ENCODE data around the gene PSMC5.
"Not testable (repeated sequence)": the region's sequence is repeated elsewhere in the genome, so short reads cannot be mapped to it uniquely, and the experiment has no call there.

PSMC5 gene

DNA sequence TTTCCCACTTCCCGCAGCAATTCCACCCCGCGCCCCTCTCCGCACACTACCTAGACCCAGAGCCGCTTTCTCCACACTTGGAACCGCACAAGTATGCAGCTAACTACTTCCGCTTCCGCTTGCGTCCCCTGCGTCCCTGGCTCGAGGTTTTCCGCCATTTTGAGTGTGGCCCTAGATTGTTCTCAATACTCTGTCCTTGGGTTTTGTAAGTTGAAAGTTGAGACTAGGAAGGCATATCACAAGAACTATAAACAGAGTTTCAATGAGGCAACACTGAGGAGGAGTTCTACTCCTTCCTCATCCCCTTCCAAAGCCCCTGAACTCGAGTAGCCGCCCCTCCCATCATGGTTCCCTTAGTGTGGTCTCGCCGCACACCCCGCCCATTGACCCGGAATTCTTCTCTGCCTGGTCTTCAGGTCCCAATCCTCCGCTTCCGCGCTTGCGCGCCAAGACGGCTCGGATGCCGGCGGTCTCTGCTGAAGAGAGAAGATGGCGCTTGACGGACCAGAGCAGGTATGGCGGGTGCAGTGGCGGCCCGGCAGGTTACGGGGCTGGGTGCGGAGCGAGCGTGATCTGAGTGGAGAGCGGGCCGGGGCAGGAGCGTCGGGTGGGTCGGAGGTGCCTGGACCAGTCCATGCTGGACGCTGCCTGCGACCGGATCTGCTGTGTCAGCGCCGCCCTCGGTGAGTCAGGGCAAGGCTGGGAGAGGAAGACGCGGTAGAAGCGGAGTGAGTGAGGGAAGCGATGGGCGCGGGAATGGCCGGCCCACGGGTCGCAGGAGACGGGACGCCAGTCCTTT lies at the start of gene PSMC5, which contains the start of gene FTSJ3:
TSS of gene PSMC5 (plus strand) at position 430 of the 799 bp plus-strand sequence. CDS start at position 490, 60 bp downstream.
TSS of gene FTSJ3 (minus strand) at position 662 of the 799 bp plus-strand sequence. CDS start 761 bp downstream, outside the sequence.
- DNase-seq: peak; percentile 85

DNA sequence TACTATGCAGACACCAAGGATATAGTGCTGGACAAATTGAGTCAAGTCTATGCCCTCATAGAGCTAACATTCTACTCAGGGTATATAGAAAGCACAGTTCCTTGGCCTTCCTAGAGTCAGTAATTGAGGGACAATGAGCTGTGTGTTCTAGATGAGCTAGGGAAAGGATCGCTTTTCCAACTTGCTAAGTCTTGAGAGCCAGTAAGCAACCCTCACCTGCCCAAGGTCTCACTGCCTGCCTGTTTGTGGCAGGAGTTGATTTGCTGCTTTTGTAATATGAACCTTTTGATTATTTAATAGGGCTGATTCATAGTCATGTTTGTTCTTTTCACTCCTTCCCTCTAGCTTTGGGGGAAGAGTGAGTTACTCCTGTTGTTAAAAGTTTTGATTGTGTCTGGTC lies 46.7 kb upstream of the PSMC5 start:
- peak; percentile 13 for DNase-seq

DNA sequence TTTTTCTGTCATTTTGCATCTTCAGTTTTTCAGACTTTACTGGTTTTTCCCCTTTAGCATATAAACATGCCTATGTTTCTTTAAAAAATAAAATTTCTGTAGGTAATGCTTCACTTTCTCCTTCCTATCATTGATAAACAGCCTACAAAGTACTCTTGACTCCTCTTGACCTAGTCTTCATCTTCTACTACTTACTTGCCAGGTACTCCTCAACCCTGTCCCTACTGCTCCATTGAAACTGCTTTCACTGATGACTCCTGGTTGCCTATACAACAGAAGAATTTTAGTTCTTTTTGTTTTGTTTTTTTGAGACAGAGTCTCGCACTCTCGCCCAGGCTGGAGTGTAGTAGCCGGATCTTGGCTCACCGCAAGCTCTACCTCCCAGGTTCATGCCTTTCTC lies 46.3 kb upstream of the PSMC5 start:
- DNase-seq: no peak

DNA sequence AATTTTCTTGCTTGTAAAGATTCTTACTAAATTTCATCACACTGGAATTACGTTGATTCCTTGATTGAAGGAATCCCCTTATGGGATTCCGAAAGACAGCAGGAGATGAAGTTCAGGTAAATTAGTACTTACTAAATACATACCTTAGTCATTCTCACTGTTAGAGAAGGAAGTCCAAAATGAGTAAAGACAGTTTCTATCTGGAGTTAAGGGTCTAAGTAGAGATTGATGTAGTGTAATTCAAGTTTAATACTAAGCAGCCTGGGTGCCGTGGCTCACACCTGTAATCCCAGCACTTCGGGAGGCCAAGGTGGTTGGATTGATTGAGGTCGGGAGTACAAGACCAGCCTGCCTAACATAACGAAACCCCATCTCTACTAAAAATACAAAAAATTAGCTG lies 43.7 kb upstream of the PSMC5 start:
- DNase-seq: no peak

DNA sequence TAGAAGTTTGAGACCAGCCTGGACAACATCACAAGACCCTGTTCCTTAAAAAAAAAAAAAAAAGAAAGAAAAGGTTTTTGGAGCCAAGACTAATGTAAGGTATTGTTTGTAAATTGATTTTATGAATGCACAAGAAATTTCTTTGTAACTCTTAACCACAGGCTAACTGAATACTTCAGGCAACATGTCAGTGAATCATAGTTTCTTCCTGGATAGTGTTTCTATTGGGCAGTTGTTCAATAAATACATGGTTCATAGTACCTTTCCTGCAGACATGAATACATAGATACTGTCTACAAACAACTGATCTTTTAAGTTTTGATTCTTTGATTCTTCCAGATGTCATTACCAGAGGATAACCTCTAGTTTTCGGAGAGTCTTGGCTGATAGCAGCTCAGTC lies 41.7 kb upstream of the PSMC5 start:
- DNase-seq: no peak

DNA sequence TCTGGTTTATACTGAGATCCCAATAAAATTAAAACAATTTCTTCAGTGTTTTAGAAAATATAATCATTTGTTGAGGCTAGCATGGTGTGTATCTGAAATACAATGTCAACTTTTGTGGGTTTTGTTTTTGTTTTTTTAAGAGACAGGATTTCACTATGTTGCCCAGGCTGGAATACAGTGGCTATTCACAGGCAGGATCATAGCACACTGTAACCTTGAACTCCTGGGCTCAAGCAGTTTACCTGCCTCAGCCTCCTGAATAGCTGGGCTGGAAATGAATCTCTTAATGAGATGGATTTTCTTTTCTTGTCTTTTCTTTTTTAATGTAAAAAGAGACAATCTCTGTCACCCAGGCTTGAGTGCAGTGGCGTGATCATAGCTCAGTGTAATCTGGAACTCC lies 41.1 kb upstream of the PSMC5 start:
- DNase-seq: no peak

DNA sequence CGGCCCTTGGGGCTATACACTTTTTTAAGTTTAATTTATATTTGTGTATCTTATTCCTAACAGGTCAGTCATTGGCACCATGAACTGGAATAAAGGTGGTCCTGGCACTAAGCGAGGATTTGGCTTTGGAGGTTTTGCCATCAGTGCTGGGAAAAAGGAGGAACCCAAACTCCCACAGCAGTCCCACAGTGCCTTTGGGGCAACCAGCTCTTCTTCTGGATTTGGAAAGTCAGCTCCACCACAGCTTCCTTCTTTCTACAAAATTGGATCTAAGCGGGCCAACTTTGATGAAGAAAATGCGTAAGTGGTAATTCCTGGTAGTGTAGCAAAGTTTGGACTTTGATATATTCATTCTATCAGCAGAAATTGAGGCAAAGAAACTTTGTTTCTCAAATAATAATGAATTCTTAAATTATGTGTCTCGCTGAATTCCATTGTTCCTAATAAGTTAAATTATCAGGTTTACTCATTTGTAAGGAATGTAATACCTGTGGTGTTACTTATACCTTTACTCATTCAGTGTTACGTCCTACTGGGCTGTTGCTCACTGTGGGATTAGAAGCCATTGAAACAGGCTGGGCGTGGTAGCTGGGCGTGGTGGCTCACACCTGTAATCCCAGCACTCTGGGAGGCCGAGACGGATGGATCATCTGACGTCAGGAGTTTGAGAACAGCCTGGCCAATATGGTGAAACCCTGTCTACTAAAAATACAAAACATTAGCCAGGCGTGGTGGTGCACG lies 40.1 kb upstream of the PSMC5 start:
- no peak for DNase-seq

DNA sequence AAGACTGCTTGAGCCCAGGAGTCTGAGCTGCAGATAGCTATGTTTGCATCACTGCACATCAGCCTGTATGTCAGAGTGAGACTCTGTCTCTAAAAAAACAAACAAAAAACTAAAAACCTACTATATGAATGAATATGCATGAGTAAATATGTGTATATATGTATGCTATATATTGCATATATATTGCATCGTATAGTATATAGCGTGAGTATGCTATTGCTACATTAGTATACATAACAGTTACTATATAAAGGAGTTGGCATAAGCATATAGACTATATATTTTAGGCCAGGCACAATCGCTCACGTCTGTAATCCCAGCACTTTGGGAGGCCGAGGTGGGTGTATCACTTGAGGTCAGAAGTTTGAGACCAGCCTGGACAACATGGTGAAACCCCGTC lies 37.2 kb upstream of the PSMC5 start:
- DNase-seq: no peak

DNA sequence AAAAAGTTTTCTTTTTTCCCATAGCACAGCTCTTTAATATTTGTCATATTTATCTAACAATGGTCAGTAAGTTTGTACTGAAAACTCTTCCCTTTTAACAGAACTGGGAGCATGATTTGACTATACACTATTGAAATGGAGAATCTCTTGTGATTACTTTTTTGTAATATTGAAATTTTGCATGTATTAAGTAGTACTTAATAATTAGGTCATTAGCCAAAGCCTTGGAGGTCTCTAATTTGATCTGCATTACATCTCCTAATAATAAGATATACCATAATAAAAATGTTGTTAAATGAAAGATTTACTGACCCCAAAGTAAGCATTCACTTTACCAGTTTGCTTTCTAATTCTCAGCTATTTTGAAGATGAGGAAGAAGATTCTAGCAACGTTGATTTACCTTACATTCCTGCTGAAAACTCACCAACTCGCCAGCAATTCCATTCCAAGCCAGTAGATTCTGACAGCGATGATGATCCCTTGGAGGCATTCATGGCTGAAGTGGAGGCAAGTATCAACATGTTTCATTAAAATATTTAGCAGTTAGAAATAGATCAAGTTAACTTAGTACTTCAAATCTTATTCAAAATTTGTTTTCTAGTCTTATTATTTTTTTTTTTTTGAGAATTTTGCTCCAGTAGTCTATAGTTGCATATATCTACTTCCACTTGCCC lies 35.0 kb upstream of the PSMC5 start:
- no peak for DNase-seq

DNA sequence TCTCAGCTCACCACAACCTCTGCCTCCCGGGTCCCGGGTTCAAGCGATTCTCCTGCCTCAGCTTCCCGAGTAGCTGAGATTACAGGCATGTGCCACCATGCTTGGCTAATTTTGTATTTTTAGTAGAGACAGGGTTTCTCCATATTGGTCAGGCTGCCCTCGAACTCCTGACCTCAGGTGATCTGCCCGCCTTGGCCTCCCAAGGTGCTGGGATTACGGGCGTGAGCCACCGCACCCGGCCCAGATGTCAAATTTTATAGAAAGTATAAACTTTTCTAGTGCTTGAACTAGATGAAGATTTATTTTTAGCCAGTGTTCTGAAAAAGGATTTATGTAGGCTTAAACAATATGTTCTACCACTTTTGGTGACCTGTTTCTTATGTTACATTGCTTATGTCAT lies 30.9 kb upstream of the PSMC5 start:
- DNase-seq: not testable (repeated sequence)

DNA sequence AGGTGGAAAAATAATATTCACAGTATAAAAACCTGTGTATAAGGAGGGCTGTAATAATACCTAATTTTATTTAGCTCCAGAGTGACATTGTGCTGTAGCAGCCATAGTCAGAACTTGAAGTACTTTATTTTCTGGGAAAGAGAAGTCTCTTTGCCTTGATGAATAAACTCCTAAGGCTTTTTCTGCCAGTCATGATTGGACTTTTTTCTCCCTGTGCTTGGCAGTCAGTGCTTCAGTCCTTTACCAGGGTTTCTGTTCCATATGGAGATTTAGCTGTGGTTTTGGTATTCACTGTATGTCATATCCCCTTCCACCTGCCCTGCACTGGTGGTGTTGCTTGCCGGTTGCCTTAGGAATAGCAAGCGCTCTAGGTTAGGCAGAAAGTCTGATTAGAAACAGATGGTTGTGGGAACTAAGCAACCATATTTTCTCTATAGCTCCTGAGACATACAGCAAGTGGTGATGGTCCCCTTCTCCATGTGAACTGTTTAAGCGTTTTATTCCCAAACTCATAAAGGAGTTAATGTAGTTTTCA lies 28.6 kb upstream of the PSMC5 start:
- DNase-seq: no peak

DNA sequence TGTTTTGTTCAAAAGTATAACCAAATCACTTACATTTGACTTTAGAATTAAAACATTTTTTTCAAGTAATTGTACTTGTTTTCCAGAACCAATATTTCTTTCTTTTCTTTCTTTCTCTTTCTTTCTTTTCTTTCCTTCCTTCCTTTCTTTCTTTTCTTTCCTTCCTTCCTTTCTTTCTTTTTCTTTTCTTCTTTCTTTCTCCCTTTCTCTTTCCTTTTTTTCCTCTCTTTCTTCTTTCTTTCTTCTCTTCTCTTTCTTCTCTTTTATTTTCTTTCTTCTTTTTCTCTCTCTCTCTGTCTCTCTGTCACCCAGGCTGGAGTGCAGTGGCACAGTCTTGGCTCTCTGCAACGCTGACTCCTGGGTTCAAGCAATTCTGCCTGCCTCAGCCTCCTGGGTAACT lies 26.4 kb upstream of the PSMC5 start:
- DNase-seq: no peak

DNA sequence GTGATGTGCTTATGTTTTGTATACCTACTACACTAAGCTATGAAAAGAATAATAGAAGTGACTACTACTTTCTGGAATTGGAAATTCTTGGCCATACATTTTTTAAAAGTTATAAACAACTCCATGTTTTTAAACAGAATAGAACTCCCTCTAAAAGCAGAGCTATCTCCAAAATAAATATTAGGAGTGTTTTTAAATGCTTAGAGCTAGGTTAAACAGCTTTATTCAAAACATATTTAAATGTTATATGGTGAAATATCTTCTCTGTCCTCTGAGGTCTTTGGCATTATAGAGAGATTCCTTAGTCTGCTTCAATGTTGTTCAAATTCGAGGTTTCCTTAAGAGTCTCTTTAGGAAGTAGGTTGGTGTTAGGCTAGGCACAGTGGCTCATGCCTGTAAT lies 22.9 kb upstream of the PSMC5 start:
- no peak for DNase-seq

DNA sequence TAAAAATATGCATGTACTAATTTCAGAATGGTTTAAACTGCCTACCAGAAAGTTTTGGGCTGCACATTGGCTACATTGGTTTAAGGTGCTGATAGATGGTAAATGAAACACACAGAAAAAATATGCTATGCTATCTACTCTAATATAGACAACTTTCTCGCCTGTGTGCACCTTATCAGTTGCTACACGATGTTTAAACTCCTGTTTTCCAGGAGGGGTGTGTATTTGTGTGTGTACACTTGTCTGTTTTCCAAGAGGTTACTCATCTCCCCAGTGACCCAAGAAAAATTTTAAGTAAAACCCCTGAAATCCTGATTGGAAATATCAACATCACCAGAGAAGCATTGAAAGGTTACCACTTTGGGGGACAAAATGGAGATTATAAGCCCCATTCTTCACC lies 21.6 kb upstream of the PSMC5 start:
- no peak for DNase-seq

DNA sequence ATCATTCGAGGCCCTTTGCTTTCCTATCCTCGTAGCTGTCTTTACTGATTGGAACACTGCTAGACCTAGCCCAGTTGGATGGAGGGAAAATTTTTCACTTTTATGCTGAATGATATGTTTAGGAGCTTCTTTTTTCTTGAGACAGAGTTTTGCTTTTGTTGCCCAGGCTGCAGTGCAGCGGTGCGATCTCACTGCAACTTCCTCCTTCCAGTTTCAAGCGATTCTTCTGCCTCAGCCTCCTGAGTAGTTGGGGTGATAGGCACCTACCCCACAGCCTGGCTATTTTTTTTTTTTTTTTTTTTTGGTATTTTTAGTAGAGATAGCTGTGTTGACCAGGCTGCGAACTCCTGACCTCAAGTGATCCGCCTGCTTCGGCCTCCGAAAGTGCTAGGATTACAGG lies 17.3 kb upstream of the PSMC5 start:
- DNase-seq: no peak

DNA sequence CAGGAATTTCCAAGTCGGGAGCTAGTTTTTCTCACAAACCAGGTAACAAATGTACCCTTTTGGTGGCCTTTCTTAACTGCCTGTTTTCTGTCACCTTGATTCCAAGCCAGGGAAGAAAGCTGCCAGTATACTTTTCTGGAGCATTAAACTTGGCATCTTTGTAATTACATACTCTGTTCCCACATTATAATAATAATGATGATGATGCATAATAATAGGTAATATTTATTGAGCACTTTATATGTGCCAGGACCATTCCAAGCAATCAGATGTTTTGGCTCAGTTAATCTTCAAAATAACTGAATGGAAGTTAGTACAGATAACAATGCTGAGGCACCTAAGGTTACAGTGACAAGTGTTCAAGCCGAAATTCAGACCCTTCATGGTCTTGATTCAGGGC lies 11.1 kb upstream of the PSMC5 start:
- DNase-seq: no peak

DNA sequence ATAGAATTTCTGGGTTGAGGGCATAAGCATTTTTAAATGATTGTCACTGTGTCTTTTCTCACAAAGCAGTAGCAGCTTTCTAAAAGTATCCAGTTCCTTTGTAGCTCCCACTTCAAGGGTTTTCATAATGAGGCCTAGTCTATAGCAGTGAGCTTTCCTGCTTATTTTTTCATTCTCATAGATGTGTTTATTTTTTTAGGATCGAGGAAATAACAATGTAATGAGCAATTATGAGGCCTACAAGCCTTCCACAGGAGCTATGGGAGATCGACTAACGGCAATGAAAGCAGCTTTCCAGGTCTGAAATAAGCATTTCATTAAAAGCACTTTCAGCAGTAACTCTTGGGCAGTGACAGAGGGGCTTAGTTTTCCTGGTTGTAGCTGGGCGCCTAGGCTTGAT lies 10.6 kb upstream of the PSMC5 start:
- no peak for DNase-seq

DNA sequence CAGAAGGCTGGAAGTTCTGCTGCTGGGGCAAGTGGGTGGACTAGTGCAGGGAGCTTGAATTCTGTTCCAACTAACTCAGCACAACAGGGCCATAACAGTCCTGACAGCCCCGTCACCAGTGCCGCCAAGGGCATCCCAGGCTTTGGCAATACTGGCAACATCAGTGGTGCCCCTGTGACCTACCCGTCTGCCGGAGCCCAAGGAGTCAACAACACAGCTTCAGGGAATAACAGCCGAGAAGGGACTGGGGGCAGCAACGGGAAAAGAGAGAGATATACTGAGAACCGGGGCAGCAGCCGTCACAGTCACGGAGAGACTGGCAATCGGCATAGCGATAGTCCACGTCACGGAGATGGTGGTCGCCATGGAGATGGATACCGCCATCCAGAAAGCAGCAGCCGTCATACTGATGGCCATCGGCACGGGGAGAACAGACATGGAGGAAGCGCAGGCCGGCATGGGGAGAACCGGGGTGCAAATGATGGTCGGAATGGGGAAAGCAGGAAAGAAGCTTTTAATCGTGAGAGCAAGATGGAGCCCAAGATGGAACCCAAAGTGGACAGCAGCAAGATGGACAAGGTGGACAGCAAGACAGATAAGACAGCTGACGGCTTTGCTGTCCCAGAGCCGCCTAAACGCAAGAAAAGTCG lies 9.4 kb upstream of the PSMC5 start:
- no peak for DNase-seq

DNA sequence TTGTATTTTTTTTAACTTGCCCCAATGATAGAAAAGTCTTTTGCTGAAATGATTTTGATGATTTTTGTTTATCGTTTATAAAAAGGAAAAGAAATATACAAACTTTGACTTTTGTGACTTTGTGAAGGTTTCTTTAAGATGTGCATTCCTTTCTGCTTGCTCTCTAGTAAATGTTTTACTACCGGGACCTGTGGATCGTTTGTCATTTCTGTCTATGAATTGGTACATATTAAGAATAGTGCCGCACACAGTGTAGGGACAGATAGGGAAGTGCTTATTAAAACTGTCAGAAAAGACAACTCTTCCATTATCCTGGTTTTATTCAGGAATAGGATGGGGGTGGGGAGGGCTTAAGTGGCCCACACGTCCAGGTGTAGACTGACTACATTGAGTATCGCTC lies 8.1 kb upstream of the PSMC5 start:
- no peak for DNase-seq

DNA sequence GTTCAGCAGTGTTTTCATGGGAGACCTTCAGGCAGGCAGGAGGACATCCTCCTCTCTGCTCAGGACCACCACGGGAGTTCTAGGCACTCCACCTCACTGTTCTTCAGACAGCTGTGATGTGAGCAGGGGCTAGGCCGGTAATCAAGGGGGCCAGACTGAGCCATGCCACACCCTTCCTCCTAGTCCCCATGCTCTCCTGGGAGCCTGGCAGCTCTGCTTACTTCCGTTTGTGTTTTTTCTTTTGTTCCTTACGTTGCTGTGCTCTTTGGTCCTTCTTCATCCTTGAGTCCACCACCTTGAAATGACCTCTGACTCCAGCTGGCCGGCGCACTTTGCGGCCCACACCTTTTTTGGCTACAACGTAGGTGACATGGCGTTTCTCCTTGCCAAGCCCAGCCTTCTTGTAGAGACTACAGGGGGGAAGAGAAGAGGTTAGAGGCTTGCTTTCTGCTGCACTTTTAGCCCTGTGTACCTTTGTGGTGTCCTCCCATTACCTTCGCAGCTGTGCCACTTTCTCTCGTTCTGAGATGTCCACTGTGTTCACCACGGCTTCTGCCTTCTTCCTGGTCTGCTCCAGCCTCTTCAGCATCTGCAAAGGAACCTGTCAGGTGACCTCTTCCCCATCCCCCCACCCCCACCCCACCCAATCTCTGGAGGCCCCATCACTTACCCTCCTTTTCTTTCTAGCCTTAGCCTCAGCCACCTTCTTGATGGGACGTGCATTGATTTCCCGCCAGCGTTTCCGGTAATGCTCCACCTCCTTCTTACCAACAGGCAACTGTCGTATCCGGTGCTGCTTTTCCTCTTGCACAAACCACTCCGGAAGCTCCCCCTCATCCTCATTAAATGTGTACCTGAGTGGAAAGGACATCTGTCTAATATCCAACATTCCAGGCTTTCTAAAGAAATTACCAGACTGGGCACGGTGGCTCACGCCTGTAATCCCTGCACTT lies 7.4 kb upstream of the PSMC5 start:
- DNase-seq: no peak

DNA sequence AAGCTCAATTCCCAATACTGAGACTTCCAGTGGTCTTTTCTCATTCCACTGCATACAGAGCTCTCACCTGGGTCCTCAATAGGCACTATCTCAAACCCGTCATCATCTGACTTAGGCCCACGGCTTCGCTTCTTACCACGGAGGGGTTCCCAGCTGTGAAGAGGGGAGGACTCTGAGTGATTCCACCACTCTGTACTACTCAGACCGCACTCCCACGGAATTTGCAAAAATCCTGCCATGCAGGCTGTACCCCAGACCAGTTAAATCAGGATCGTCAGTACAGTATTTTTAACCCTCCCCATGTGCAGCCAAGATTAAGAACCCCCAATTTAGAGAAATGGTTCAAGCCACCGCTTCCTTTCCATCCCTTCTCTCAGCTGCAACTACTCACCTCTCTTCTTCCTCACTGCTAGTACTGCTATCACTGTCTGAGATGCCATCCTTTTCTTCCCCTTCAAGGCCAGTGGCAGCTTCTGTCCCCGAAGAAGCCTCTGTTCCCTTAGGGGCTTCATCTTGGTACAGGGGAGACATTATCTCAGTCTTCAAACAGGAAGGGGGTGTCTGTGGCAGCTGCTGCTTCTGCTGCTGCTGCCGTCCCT lies 6.2 kb upstream of the PSMC5 start:
- no peak for DNase-seq

Measured in NCI-H2107 (cell line).